ENCODE measurements around the gene LRRC74A.

DNA sequence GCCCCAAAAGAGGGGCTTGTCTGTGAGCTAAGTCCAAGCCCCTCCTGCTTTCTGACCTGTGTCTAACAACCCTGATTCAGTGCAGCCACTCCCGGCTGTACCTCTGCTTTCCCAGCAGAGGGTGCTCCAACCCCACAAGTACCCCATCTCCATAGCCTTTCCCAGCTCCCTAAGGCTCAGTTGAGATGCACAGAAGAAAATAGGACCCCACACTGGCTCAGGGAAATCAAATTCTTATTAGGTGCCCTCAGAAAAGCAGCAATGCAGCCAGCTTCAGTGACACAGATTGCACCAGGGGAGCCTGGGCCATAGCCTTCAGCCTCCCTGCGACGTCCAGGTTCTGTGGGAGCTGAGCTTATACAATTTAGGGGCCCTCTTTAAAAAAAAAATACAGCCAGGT lies 49.9 kb downstream of the LRRC74A start:
- TF ChIP-seq, protein P1, sequence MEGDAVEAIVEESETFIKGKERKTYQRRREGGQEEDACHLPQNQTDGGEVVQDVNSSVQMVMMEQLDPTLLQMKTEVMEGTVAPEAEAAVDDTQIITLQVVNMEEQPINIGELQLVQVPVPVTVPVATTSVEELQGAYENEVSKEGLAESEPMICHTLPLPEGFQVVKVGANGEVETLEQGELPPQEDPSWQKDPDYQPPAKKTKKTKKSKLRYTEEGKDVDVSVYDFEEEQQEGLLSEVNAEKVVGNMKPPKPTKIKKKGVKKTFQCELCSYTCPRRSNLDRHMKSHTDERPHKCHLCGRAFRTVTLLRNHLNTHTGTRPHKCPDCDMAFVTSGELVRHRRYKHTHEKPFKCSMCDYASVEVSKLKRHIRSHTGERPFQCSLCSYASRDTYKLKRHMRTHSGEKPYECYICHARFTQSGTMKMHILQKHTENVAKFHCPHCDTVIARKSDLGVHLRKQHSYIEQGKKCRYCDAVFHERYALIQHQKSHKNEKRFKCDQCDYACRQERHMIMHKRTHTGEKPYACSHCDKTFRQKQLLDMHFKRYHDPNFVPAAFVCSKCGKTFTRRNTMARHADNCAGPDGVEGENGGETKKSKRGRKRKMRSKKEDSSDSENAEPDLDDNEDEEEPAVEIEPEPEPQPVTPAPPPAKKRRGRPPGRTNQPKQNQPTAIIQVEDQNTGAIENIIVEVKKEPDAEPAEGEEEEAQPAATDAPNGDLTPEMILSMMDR (conservative IDR thresholded peaks at IDR 0.05; ENCODE audit: low read length): peak; percentile 99
- no peak for TF ChIP-seq EZH2phosphoT487 (IDR thresholded peaks at IDR 0.05; ENCODE audit: borderline replicate concordance)

Measured in Loucy (cell line).